ENCODE results near the gene MTA1.
A peak's percentile ranks its signal among the peaks of the same experiment; 100 is the strongest.

The MTA1 gene

DNA sequence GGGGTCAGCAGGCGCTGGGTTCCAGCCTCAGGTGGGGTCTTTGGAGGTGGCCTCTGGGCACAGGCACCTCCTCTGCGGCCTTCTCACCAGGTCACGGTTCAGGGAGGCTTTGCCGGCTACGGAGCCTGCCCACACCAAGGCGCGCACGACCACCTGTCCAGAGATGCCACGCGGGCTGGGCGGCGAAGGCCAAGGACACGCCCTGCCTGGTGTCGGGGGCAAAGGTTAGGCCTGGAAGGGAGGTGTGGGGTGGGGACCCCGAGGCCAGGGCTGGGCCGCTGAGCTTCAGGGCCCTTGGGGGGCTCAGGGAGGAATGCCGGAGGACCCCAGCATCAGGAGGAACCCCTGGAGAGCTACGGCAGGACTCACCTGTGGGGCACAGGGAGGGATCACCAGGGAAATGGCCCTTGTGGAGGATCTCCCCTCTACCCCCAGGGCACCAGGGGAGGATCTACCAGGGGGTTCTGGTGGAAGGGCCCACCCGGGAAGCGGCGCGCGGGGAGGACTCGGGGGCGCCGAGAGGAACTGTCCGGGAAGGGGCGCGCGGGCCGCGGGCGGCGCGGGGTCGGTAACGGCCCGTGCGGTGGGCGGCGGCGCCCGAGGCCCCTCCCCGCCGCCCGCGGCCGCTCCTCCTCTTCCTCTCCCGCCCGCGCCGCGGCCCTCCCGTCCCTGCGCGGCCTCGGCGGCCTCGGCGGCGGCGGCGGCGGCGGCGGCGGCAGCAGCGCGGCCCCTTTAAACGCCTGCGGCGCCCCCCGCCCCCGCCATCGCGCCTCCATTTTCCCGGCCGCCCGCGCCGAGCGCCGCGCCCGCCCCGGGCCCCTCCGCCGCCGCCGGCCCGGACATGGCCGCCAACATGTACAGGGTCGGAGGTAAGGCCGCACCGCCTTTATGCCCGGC lies at the start of gene MTA1:
MTA1 (plus strand) TSS at position 633 of the 897 bp plus-strand sequence; CDS start at position 842, 209 bp downstream.
- peak in 1 of 2 experiments; percentile 19 for DNase-seq

DNA sequence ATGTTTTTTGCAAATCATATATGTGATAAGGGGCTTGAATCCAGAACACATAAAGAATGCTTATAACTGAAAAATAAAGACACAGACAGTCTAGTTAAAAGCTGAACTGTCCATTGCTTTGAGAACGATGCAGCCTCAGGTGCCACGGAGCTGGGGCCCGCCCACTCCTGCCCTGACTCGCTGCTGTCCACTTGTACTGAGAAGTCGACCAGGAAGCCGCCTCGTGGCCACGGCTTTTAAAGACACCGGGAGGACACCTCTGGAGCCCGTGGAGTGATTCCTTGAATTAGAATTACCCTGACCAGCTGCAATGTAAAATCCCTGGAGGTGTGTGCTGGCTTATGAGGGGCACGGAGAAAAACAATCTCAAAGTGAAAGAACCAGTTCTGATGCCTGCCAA lies 45.2 kb upstream of the MTA1 start:
- no peak for DNase-seq

DNA sequence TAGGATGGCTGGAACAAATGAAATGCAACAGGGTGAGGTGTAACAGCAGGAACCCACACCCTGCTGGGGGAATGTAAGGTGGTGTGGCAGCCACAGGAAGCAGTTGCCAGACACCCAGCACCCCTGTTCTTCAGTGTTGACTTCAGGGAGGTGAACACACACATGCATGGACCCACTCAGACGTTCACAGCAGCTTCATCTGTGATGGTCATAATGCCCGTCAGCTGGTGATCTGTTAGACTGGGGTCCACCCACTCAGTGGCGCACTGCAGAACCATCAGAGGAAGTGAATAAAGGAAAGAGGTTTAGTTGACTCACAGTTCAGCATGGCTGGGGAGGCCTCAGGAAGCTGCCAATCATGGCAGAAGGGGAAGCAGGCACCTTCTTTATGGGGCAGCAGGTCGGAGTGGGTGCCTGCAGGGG lies 44.0 kb upstream of the MTA1 start:
- no peak for DNase-seq

DNA sequence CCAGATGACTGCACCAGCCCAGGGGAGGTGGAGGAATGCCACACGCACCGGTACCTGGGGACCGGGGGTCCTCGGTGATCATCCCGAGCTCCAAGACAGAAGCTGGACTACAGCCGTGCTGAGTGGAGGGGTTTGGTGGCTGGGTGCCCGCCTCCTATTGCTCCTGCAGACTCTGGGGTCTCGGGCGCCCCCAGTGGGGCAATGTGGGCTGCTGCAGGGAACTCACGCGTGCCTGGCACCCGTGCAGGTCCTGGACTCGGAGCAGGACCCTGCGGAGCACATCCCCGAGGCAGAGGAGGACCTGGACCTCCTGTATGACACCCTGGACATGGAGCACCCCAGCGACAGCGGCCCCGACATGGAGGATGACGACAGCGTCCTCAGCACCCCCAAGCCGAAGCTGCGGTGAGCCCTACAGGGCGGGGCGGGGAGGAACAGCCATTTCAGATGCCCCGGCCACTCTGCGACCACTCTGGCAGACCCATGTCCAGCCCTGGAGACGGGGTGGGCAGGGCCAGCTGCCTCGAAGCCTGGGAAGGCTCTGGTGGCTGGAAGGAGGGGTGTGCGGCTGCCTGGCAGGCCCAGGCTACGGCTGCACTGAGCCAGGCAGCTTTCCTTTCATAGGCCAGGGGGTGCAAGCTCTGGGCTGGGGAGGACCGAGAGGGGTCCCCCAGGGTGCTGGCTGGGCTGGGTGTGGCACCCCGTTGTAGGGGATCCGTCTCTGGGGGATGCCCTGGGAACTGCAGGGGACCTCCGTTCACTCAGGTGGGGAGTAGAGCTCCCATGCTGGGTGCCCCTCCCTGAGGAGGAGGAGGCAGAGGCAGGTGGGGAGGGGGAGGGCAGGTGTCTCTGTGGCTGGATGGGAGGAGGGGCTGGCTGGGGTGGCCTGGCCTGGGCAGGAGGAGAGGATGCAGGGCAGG lies 42.8 kb upstream of the MTA1 start:
- DNase-seq, result no peak

DNA sequence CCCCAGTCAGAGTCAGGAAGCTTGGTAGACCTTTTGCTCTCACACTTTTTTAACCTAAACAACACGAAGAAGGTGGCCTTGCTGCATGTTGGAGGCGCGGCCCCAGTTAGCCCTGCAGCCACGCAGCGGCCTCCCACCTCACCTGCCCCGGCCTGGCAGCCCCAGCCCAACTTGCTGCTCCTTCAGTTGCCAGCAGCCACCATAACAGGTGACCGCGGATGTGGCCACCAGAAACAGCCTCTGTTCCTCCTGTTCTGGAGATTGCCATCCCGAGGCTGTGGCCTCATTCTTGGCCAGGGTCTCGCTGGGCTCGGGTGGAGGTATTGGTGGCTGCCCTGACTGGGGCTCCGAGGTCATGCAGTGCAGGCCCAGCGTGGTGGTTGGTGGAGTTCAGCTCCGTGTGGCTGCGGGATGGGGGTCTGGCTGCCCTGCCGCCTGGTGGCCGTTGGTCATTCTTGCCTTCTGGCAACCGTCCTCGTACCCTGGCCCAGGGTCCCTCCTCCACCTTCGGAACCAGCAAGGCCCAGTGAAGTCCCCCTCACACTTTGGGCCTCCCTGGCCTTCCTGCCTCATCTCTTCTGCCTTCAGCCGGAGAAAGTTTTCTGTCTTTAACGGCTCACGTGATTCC lies 42.0 kb upstream of the MTA1 start:
- no peak for DNase-seq

DNA sequence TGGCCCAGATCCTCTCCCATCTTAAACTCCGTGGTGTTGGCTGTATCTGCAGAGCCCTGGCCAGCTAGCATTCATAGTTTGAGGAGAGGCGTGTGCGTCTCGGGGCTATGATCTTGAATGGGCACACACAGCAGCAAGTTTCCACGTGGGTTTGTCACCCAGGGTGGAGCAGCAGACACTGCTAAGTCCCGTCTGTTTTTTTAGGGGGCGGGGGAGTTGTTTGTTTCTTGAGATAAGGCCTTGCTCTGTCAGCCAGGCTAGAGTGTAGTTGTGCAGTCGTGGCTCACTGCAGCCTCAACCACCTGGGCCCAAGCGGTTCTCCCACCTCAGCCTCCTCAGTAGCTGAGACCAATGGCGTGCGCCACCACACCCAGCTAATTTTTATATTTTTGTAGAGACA lies 41.4 kb upstream of the MTA1 start:
- no peak for DNase-seq

DNA sequence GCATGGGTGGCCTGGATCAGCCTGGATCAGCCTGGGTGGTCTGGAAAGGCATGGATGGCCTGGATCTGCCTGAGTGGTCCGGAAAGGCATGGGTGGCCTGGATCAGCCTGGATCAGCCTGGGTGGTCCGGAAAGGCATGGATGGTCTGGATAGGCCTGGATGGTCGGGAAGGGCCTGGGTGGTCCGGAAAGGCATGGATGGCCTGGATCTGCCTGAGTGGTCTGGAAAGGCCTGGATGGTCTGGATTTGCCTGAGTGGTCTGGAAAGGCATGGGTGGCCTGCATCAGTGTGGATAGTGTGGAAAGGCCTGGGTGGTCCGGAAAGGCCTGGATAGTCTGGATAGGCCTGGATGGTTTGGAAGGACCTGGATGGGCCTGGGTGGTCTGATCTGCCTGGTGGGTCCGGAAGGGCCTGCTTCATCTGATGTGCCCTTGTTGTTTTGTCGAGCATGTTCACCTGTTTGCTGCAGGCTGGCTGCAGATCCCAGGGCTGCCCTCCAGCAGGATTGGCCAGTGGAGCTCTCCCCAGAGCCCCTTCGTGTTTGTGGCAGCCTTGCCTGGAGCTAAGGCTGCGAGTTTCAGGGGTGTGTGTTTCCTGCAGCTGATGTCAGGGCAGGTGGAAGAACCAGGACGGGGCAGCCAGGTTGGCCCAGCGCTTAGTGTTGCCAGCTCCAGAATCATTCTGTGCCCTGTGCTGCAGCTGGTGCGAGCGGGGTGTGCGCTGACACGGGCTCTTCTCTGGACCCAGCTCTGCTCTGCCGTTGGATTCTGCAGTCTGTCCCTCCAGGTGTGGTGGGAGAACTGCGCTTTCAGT lies 40.5 kb upstream of the MTA1 start:
- DNase-seq, result no peak

DNA sequence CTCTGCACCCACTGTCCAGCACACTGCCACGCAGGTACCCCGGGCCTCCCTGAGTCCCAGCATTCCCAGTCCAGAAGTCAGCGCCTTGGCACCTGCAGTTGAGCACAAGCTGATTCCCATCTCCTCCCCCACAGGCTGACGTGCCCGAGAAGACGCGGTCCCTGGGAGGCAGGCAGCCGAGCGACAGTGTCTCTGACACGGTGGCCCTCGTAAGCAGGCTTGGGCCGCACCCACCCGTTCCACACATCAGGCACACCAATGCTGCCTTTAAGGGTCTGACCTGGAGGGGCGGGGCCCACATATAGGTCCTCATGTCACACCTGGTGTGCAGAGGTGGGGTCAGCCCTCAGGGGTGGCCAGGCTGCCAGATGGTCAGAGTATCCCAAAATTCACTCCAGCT lies 39.7 kb upstream of the MTA1 start:
- no peak for DNase-seq

DNA sequence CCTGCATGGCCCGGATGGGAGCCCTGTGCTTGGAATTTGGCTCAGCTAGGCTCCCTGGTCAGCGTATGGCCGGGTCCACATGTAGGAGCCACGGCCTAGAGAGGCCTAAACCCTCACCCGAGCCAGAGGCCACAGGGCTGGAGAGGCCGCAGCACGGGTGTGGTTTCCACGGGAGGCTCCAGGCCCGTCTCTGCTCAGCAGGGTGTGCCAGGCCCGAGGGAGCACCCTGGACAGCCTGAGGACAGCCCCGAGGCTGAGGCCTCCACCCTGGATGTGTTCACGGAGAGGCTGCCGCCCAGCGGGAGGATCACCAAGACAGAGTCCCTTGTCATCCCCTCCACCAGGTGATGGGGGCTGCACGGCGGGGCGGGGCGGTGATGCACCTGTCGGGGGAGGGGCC lies 38.9 kb upstream of the MTA1 start:
- no peak for DNase-seq

DNA sequence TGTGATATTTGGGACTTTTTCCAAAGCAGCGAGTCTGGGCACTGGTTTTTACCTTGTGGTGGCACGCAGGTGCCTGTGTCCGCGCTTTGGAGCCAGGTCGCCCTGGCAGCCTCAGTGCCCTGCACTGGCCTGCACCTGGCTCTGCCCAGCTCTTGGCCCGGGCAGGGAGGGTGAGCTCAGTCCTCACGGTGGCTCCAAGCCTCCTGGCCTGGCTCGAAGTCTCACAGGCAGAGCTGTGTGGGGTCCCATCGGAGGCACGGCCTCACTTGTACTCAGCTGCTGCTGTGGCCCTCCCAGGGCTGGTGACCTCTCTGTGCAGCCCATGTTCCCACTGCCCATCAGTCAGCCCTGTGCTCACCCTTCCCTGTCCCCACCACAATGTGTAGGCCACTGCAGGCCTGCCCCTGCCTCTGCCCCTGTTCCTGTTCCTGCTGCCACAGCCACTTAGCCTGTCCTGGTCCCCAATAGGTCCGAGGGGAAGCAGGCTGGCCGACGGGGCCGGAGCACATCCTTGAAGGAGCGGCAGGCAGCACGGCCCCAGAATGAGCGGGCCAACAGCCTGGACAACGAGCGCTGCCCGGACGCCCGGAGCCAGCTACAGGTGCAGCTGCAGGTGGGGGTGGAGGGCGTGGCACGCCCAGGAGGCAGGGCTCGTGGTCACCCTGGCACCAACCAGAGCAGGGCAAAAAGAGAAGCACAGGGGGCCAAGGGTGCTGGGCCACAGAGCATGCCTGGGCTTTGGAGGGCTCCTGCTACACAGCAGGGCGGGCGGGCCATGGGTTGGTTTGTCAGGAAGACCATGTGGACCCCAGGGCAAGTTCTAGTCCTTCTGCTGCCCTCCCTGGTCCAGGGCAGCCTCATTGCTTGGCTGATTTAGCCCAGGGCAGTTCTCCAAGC lies 37.9 kb upstream of the MTA1 start:
- DNase-seq, result no peak

DNA sequence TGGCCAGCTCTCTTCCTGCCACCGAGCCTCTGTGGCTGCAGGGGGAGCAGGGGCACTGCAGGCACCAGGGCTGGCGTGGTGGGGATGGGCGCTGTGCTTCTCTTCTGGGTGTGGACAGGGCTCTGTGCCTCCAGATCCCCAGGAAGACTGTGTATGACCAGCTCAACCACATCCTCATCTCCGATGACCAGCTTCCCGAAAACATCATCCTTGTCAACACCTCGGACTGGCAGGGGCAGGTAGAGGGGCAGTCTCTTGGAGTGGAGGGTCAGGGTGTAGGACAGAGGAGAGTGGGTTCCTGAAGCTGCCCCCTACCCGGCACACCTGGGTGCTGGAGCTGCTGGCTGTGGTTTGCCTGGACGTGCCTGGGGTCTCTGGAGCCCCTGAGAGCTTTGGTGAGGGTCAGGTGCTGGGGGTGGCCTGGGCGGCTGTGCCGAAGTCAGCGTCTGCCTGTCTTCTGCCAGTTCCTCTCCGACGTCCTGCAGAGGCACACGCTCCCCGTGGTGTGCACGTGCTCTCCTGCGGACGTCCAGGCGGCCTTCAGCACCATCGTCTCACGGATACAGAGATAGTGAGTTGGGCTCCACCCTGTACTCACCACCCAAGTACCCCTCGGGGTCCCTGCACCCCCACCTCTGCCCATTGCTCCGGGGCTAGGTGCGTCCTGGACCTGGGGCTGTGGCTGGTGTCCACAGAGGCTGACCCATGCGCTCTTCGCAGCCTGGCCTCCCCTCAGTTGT lies 37.1 kb upstream of the MTA1 start:
- no peak for DNase-seq

DNA sequence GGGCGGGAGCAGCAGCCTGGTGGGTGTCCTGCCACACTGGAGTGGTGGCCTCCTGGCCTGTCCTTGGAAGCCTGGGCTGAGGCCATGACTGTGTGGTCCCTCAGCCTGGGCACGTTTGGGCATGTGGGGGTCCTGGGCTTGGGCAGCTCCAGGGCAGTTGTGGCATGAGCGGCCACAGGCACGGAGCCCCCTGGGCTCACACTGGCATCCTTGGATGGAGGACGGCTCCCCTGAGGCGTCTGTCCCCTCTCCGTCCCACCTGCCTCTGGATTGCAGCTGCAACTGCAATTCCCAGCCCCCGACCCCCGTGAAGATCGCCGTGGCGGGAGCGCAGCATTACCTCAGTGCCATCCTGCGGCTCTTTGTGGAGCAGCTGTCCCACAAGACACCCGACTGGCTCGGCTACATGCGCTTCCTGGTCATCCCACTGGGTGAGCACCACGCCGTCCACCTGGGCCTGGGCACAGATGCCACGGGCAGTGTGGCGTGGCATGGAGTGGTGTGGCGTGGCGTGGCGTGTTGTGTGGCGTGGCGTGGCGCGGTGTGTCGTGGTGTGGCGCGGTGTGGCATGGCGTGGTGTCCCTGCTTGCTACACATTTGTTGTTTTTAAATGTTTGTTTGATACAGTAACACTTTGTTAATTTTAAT lies 36.4 kb upstream of the MTA1 start:
- DNase-seq, result no peak

DNA sequence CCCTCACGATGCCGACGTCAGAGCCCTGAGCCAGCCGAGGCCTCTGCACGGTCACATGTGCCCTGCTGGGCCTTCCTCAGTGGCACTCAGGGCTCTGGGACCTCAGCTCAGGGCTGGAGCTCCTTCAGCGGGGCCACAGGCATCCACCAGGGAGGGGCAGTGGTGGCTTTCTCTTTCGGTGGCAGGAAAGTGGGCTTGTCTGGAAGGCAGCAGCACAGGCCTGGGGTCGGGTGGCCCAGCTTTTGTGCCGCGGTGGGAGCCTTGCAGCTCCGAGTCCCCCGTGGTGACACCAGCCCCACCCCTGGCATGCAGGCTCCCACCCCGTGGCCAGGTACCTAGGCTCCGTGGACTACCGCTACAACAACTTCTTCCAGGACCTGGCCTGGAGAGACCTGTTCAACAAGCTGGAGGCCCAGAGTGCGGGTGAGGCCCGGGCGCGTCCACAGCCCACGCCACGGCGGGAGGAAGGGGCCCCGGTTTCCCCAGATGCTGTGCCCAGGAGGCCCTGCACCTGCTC lies 35.5 kb upstream of the MTA1 start:
- DNase-seq, result no peak

DNA sequence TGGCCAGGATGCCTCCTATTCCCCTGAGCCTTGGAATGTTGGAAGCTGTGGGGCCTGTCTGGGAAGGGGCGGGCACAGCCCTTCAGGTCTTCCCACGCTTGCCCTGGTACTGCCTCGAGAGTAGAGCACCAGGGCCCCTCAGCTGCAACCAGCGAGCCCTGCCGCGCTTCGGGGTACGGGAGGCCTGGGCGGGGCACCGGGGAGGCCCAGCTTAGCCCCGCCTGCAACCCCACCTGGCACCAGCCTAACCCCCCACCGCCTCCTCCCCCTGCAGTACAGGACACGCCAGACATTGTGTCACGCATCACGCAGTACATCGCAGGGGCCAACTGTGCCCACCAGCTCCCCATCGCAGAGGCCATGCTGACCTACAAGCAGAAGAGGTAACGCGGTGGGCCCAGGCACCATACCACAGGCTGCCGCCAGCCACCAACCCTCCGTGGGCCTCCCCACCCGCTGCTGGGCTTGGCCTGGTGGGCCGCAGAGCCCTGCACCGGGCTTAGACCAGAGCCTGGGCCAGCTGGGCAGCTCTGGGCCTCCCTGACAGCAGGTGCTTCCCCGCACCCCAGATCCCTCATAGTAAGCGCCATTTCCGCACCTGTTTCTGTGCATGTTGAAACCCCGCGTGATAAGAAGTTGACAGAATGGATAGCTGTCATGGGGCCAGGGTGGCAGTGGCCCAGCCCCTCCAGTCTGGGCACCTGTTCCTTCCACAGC lies 34.9 kb upstream of the MTA1 start:
- no peak for DNase-seq

DNA sequence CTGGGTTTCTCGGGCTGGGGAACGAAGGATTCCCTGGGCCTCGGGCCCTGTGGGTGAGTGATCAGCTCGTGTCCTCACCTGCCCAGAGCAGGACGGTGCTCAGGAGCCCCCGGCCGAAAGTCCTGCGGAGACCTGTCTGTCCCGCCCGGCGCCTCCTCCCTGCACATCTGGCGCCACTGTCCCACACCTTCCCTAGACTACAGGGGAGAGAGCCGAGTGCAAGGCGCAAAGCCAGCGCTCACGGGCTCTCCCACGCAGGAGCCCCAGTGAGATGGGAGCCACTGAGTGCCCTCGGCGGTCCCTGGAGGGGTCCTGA lies 34.3 kb upstream of the MTA1 start:
- no peak for DNase-seq

DNA sequence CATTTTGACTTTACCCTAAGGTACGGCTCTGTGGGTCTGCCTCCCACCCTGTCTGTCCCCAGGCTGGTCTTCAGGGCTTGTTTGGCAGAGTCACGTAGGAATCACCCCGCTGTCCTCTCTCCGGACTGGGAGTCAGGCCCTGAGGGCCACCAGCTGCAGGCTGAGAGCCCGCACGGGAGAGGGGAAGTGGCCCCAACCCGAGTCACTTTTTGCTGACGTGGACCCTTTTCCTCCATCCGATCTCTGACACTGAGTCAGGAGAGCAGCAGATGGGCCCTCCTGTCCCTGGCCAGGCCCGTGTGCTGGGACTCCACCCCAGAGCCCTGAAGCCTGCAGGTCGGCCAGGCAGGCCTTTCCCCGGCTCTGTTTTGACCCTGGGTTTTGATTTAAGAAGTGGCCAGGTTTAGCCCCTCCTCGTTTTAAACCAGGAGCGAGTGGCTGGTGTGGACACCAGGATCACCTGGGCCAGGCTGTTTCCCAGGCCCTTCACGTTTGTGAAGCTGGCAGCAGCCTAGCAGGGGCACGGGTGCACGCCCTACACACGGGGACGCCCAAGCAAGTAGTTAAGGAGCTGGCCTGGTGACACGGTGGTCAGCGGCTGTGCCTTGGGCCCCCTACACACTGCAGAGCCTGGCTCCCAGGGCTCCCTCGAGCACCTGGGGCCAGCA lies 33.8 kb upstream of the MTA1 start:
- no peak for DNase-seq

DNA sequence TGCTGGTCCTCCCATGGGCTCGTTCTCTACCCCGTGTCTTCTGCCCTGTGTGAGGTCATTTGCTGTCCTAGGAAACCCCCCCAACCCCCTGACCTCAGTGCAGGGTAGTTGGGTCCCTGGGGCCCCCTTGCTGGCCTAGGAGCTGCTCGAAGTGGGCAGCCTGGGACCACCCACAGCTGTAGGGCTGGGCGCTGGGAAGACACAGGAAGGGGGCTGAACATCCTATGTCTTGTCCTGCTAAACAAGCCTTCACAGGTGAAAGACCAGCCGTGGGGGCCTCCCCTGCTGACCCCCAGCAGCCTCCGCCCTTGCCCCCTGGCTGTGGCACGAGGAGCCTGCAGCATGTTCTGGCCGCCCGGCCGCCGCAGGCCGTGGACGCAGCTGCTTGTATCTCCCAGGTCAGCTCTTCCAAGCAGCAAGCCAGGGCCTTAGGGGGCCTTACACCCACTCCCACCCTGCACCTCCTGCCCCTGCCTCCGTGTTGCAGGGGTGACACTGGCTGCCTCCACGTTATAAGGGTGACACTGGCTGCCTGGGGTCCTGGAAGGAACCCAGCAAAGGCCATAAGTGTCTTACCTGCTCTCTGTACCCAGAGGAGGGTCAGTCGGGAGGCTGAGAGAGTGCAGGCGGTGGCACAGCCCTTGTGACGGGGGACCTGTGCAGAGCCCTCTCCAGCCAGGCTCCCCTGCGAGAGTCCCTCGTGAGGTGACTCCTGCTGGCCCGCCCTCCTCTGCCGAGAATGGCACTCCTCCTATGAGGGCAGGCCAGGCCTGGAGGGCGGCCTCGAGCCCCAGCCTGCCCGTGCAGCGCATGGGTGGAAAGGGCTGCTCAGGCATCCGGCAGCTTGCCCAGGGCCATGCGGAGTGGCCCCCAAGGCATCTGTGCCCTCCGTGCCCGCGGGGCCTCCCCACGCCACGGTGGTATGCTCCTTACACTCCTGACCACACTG lies 32.8 kb upstream of the MTA1 start:
- DNase-seq, result no peak

DNA sequence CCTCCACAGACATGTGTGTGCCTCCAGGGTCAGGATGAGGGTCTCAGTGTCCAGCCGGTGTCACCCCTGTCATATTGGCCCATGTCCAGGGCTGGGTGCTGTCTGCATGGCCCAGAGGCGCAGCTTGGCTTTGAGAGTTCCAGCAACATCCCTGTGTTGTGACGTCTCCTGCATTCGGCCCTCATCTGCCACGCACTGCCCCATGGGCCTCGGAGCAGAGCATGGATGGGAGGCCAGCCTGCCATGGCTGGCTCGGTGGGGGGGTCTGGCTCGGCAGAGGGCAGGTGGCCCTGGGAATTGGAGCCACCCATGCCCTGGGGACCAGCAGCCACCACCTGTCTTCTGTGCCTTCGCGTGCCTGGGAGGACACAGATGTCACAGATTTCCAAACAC lies 32.1 kb upstream of the MTA1 start:
- DNase-seq, result no peak

Data from NCI-H187 (cell line).